HEK293 (cell line): ENCODE data around the gene RNF223.
A peak's percentile ranks its signal among the peaks of the same experiment; 100 is the strongest.

Source experiments
- CTCF ChIA-PET: fragments of 350-600 bp; formaldehyde crosslinking; extraction: SDS; loops from one replicate; lab custom pipeline; 2021; ENCODE audit warnings: antibody characterized with exemption; lab: Yijun Ruan, JAX
- POLR2A ChIA-PET: fragments of 300-600 bp; formaldehyde crosslinking; extraction: SDS; loops from one replicate; lab custom pipeline; 2020; ENCODE audit warnings: antibody characterized with exemption, inconsistent platforms; lab: Yijun Ruan, JAX
- H3K27ac ChIP-seq: fragments of 200-500 bp; sonication (Bioruptor generic); 2 replicates; pipeline ENCODE4 v1.5.1; 2014; ENCODE audit warnings: low read depth, low read length, control low read depth, inconsistent platforms; ENCODE audit errors: extremely low read depth
- H3K36me3 ChIP-seq, 2 experiments: fragments of 200-500 bp in 1 of 2; sonication (Bioruptor generic) in 1 of 2; 1 replicate in 1 of 2; 2 replicates in 1 of 2; pipeline ENCODE4 v1.5.1; 2014 to 2017; ENCODE audit warnings: inconsistent platforms in 2 of 2, low read length in 2 of 2; ENCODE audit not compliant: control insufficient read depth in 2 of 2, insufficient read depth in 1 of 2
- H3K4me1 ChIP-seq: fragments of 200-500 bp; sonication (Bioruptor generic); 2 replicates; pipeline ENCODE4 v1.5.1; 2014; ENCODE audit warnings: mild to moderate bottlenecking, low read length, inconsistent platforms; ENCODE audit not compliant: control insufficient read depth, insufficient read depth
- H3K4me3 ChIP-seq: 2 replicates; pipeline ENCODE4 v1.5.1; 2011; ENCODE audit warnings: low read depth, mild to moderate bottlenecking, control low read depth, low read length, moderate library complexity
- H3K9me3 ChIP-seq: fragments of 200-500 bp; sonication (Bioruptor generic); 2 replicates; pipeline ENCODE4 v1.5.1; 2014; ENCODE audit warnings: low read depth, low read length, inconsistent platforms; ENCODE audit not compliant: control insufficient read depth, insufficient read depth
- BCL6B ChIP-seq: fragments of 450-650 bp; formaldehyde crosslinking; IDR thresholded peaks from 2 replicates; pipeline ENCODE4 v1.5.1; 2017; ENCODE audit warnings: missing biosample characterization, missing genetic modification characterization
- EGR2 ChIP-seq: fragments of 450-650 bp; formaldehyde crosslinking; IDR thresholded peaks from 2 replicates; pipeline ENCODE4 v1.5.1; 2016; ENCODE audit warnings: low read depth, missing biosample characterization, missing genetic modification characterization
- GFI1B ChIP-seq: fragments of 450-650 bp; formaldehyde crosslinking; IDR thresholded peaks from 2 replicates; pipeline ENCODE4 v1.5.1; 2016; ENCODE audit warnings: missing biosample characterization, missing genetic modification characterization
- GLIS2 ChIP-seq: fragments of 450-650 bp; formaldehyde crosslinking; IDR thresholded peaks from 2 replicates; pipeline ENCODE4 v1.5.1; 2016; ENCODE audit warnings: missing biosample characterization, missing genetic modification characterization
- HIC1 ChIP-seq: fragments of 450-650 bp; formaldehyde crosslinking; IDR thresholded peaks from 2 replicates; pipeline ENCODE4 v1.5.1; 2016; ENCODE audit warnings: missing biosample characterization, missing genetic modification characterization
- KLF16 ChIP-seq: fragments of 450-650 bp; formaldehyde crosslinking; IDR thresholded peaks from 2 replicates; pipeline ENCODE4 v1.5.1; 2017; ENCODE audit warnings: missing biosample characterization, missing genetic modification characterization
- ZBTB11 ChIP-seq: fragments of 450-650 bp; formaldehyde crosslinking; conservative IDR thresholded peaks from 2 replicates; pipeline ENCODE4 v1.5.1; 2016; ENCODE audit warnings: low read depth, missing biosample characterization, missing genetic modification characterization
- ZBTB21 ChIP-seq: fragments of 450-650 bp; formaldehyde crosslinking; IDR thresholded peaks from 2 replicates; pipeline ENCODE4 v1.5.1; 2017; ENCODE audit warnings: missing biosample characterization, missing genetic modification characterization
- ZFP41 ChIP-seq: fragments of 450-650 bp; formaldehyde crosslinking; IDR thresholded peaks from 2 replicates; pipeline ENCODE4 v1.5.1; 2016; ENCODE audit warnings: missing biosample characterization, missing genetic modification characterization, borderline replicate concordance
- ZFP69B ChIP-seq: fragments of 450-650 bp; formaldehyde crosslinking; IDR thresholded peaks from 2 replicates; pipeline ENCODE4 v1.5.1; 2016; ENCODE audit warnings: missing biosample characterization, missing genetic modification characterization
- ZIC2 ChIP-seq: fragments of 450-650 bp; formaldehyde crosslinking; IDR thresholded peaks from 2 replicates; pipeline ENCODE4 v1.5.1; 2016; ENCODE audit warnings: missing biosample characterization, missing genetic modification characterization
- ZNF175 ChIP-seq: fragments of 450-650 bp; formaldehyde crosslinking; IDR thresholded peaks from 2 replicates; pipeline ENCODE4 v1.5.1; 2016; ENCODE audit warnings: missing biosample characterization, missing genetic modification characterization
- ZNF202 ChIP-seq: fragments of 450-650 bp; formaldehyde crosslinking; IDR thresholded peaks from 2 replicates; pipeline ENCODE4 v1.5.1; 2016; ENCODE audit warnings: missing biosample characterization, missing genetic modification characterization, borderline replicate concordance
- ZNF248 ChIP-seq: fragments of 450-650 bp; formaldehyde crosslinking; IDR thresholded peaks from 2 replicates; pipeline ENCODE4 v1.5.1; 2017; ENCODE audit warnings: missing biosample characterization, missing genetic modification characterization
- ZNF341 ChIP-seq: fragments of 450-650 bp; formaldehyde crosslinking; IDR thresholded peaks from 2 replicates; pipeline ENCODE4; 2016; ENCODE audit warnings: low read depth, missing biosample characterization, missing genetic modification characterization
- ZNF473 ChIP-seq: fragments of 450-650 bp; formaldehyde crosslinking; IDR thresholded peaks from 2 replicates; pipeline ENCODE4 v1.5.1; 2017; ENCODE audit warnings: missing biosample characterization, missing genetic modification characterization
- ZNF544 ChIP-seq: fragments of 450-650 bp; formaldehyde crosslinking; IDR thresholded peaks from 2 replicates; pipeline ENCODE4 v1.5.0; 2017; ENCODE audit warnings: missing biosample characterization, missing genetic modification characterization
- ZNF558 ChIP-seq: fragments of 450-650 bp; formaldehyde crosslinking; IDR thresholded peaks from 2 replicates; pipeline ENCODE4 v1.5.1; 2016; ENCODE audit warnings: missing biosample characterization, missing genetic modification characterization
- ZNF580 ChIP-seq: fragments of 450-650 bp; formaldehyde crosslinking; IDR thresholded peaks from 2 replicates; pipeline ENCODE4 v1.5.1; 2016; ENCODE audit warnings: missing biosample characterization, missing genetic modification characterization
- ZNF621 ChIP-seq: fragments of 450-650 bp; formaldehyde crosslinking; IDR thresholded peaks from 2 replicates; pipeline ENCODE4 v1.5.1; 2017; ENCODE audit warnings: missing biosample characterization, missing genetic modification characterization
- ZNF692 ChIP-seq: fragments of 450-650 bp; formaldehyde crosslinking; IDR thresholded peaks from 2 replicates; pipeline ENCODE4 v1.5.1; 2016; ENCODE audit warnings: missing biosample characterization, missing genetic modification characterization
- ZNF776 ChIP-seq: fragments of 450-650 bp; formaldehyde crosslinking; IDR thresholded peaks from 2 replicates; pipeline ENCODE4 v1.5.0; 2017; ENCODE audit warnings: missing biosample characterization, missing genetic modification characterization, borderline replicate concordance
- TF ChIP-seq, protein P1 (sequence below): fragments of 450-650 bp; formaldehyde crosslinking; IDR thresholded peaks from 2 replicates; pipeline ENCODE4 v1.5.1; 2016; ENCODE audit warnings: missing biosample characterization, missing genetic modification characterization
- TF ChIP-seq, protein P2 (sequence below): fragments of 450-650 bp; IDR thresholded peaks from 2 replicates; pipeline ENCODE4 v1.5.1; 2018; ENCODE audit warnings: missing biosample characterization, mild to moderate bottlenecking, missing genetic modification characterization

RNF223 gene

GRCh38 chr1:1120866-1121591, 46.9 kb upstream of the RNF223 start:
- no peak overlapping the region for H3K4me3 ChIP-seq
- no peaks in the 10 kb centered on the region for H3K4me1 ChIP-seq
- no peaks in the 10 kb centered on the region for H3K9me3 ChIP-seq
- no peak overlapping the region for H3K27ac ChIP-seq
- no peak for TF ChIP-seq ZNF558 (tag by site-specific recombination)
- TF ChIP-seq ZFP69B (tag by site-specific recombination): peak; percentile 66
- no peak for TF ChIP-seq ZBTB11 (tag by site-specific recombination)
- TF ChIP-seq ZNF776 (tag by site-specific recombination): no peak
- TF ChIP-seq BCL6B: no peak
- TF ChIP-seq GFI1B (tag by site-specific recombination): no peak
- peak; percentile 52; the same call in 1 of the 2 replicates for TF ChIP-seq ZNF692 (tag by site-specific recombination)
- TF ChIP-seq, protein P1, sequence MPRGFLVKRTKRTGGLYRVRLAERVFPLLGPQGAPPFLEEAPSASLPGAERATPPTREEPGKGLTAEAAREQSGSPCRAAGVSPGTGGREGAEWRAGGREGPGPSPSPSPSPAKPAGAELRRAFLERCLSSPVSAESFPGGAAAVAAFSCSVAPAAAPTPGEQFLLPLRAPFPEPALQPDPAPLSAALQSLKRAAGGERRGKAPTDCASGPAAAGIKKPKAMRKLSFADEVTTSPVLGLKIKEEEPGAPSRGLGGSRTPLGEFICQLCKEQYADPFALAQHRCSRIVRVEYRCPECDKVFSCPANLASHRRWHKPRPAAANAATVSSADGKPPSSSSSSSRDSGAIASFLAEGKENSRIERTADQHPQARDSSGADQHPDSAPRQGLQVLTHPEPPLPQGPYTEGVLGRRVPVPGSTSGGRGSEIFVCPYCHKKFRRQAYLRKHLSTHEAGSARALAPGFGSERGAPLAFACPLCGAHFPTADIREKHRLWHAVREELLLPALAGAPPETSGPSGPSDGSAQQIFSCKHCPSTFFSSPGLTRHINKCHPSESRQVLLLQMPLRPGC (tag by site-specific recombination): no peak
- no peak for TF ChIP-seq ZNF248 (tag by site-specific recombination)
- no peak for TF ChIP-seq ZNF202 (tag by site-specific recombination)
- no peak for TF ChIP-seq KLF16 (tag by site-specific recombination)
- no peak for TF ChIP-seq ZNF544 (tag by site-specific recombination)
- TF ChIP-seq GLIS2 (tag by site-specific recombination): peak; percentile 45; the same call in 1 of the 2 replicates
- no peak for TF ChIP-seq HIC1 (tag by site-specific recombination)
- TF ChIP-seq ZNF580 (tag by site-specific recombination): no peak
- no peak for TF ChIP-seq ZNF473 (tag by site-specific recombination)
- TF ChIP-seq ZFP41 (tag by site-specific recombination): no peak
- peak; percentile 74 for TF ChIP-seq ZNF341
- TF ChIP-seq ZBTB21 (tag by site-specific recombination): no peak
- no peak for TF ChIP-seq ZNF175 (tag by site-specific recombination)
- no peak for TF ChIP-seq ZNF621 (tag by site-specific recombination)
- no peak for TF ChIP-seq EGR2 (tag by site-specific recombination)
- peak; percentile 33; the same call in 1 of the 2 replicates for TF ChIP-seq ZIC2
- TF ChIP-seq, protein P2, sequence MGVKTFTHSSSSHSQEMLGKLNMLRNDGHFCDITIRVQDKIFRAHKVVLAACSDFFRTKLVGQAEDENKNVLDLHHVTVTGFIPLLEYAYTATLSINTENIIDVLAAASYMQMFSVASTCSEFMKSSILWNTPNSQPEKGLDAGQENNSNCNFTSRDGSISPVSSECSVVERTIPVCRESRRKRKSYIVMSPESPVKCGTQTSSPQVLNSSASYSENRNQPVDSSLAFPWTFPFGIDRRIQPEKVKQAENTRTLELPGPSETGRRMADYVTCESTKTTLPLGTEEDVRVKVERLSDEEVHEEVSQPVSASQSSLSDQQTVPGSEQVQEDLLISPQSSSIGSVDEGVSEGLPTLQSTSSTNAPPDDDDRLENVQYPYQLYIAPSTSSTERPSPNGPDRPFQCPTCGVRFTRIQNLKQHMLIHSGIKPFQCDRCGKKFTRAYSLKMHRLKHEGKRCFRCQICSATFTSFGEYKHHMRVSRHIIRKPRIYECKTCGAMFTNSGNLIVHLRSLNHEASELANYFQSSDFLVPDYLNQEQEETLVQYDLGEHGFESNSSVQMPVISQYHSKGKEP (tag by site-specific recombination): no peak
- ChIA-PET CTCF (interaction anchor here (0.6 to 7.2 kb wide), 13 partner anchors 27 to 1276 kb away, joined by 3 to 76 read pairs (median 4); partner anchors contain the start of gene SDF4), POLR2A (interaction anchor here (0.6 to 1.9 kb wide), 5 partner anchors 89 to 171 kb away, joined by 3 to 6 read pairs (median 4); partner anchors contain the start of gene SDF4)
- H3K36me3 ChIP-seq: no peaks in the 10 kb centered on the region
